IPS-20b (cell line): Measurements from ENCODE around the gene TRIM44.
"Not testable (repeated sequence)": the region's sequence is repeated elsewhere in the genome, so short reads cannot be mapped to it uniquely, and the experiment has no call there.

Experiments
- H3K27ac ChIP-seq: one replicate; pipeline ENCODE4 v1.5.1; 2013; ENCODE audit warnings: low read length
- H3K27me3 ChIP-seq: 2 replicates; pipeline ENCODE4 v1.6.1; 2013; ENCODE audit warnings: mild to moderate bottlenecking, low read length, inconsistent platforms; ENCODE audit not compliant: insufficient read depth
- H3K36me3 ChIP-seq: 2 replicates; pipeline ENCODE4 v1.6.1; 2013; ENCODE audit warnings: low read depth, mild to moderate bottlenecking, inconsistent platforms, low read length, moderate library complexity; ENCODE audit not compliant: insufficient read depth
- H3K4me1 ChIP-seq: 2 replicates; pipeline ENCODE4 v1.6.1; 2013; ENCODE audit warnings: mild to moderate bottlenecking, control low read depth, inconsistent platforms, low read length, moderate library complexity; ENCODE audit not compliant: insufficient read depth
- H3K4me3 ChIP-seq: 2 replicates; pipeline ENCODE4 v1.5.1; 2013; ENCODE audit warnings: mild to moderate bottlenecking, low read length, inconsistent platforms
- H3K9ac ChIP-seq: 2 replicates; pipeline ENCODE4 v1.6.1; 2013; ENCODE audit warnings: low read depth, mild to moderate bottlenecking, inconsistent platforms, low read length, moderate library complexity
- H3K9me3 ChIP-seq: 2 replicates; pipeline ENCODE4 v1.6.1; 2013; ENCODE audit warnings: mild to moderate bottlenecking, low read depth, low read length, inconsistent platforms; ENCODE audit not compliant: insufficient read depth

The TRIM44 gene

DNA sequence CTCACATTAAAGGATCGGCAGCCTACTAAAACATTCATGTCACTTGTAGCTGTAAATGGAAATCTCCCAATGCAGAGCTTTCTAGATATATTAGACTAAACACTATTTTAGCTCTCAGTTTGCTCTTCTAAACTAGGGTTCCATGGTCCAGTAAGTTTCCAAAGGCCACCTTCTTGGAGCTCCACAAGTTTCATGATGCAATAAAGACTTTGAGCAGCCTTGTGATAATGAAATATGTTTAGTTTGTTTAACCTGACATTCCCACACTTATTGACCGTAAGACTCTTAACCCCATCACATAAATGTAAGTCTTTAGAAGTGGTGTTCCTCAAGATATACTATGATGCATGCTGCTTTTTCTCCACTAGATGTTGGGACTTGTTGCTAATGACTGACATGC, 87.7 kb downstream of the TRIM44 start:
- Histone ChIP-seq H3K27ac (no peak overlapping the region), H3K27me3 (no peaks in the 10 kb centered on the region), H3K9ac (no peak overlapping the region), H3K4me3 (no peak overlapping the region), H3K4me1 (peaks cover 16% of the 10 kb centered on the region), H3K36me3 (no peaks in the 10 kb centered on the region), H3K9me3 (no peaks in the 10 kb centered on the region)

DNA sequence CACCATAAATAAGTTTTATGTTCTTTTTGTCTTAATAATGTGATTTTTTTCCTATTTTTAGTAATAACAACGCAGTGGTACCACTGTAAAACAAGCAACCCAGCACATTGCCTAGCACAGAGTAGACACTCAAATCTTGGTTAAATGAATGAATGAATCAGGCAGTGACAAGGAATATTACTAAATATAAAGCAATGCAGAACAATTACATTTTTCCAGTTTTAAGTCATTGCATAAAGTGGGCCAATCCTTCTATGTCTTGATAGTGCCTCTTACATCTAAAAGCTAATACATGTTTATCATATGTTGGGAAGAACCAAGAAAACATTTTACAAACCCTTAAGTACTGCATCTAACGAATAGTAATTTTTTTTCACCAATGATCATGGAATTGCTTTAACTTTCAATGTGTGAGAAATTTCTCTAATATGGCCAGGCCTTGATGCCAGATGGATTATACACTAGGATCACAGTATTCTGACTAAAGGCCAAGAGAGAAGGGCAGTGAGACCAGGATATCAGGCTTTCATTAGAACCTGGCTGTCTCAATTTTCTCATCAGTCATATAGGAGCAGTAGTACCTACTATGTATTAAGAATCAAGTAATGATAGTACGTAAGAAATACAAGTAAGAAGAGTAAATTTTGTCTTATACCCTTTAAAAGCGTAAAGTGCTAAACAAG, 88.5 kb downstream of the TRIM44 start:
- no peaks in the 10 kb centered on the region for H3K36me3 ChIP-seq
- H3K4me1 ChIP-seq = peaks cover 15% of the 10 kb centered on the region
- H3K9ac ChIP-seq = no peak overlapping the region
- H3K4me3 ChIP-seq = no peak overlapping the region
- H3K27ac ChIP-seq = no peak overlapping the region
- no peaks in the 10 kb centered on the region for H3K9me3 ChIP-seq
- H3K27me3 ChIP-seq = no peaks in the 10 kb centered on the region

DNA sequence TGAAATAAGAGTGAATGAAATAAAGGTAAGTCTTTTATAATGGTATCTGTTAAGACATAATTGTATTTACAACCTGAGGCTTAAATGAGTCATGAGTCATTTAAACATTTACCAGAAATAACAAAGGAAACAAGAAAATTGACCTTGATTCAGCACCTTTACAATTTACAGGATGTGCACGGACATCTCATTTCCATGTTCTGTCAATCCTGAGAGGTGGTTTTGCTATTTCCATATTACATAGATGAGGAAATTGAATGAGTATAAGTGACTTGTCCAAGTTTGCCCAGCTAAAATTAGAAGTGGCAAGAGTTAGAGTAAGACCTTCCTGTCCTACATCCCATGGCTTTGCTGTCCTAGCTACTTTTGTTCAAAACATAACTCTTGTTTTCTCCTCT, 89.1 kb downstream of the TRIM44 start:
- Histone ChIP-seq H3K4me1 (peaks cover 14% of the 10 kb centered on the region), H3K27ac (no peak overlapping the region), H3K9me3 (no peaks in the 10 kb centered on the region), H3K27me3 (no peaks in the 10 kb centered on the region), H3K4me3 (no peak overlapping the region), H3K9ac (no peak overlapping the region), H3K36me3 (no peaks in the 10 kb centered on the region)

DNA sequence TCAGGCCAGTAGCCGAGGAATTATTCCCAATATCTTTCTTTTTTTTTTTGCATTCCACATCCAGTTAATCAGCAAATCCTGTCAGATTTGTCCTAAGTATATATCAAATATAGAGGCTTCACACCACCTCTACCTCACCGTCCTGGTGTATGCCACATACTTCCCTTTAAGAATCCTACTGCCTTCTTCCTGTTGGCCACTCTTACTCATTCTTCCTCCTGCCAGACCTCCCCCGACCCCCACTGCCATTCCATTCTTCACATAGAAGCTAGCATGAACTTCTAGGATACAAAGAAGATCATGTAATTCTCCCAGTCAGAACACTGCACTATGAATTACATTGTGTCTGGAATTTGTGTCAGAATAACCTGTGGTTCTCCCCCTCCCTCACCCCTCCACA, 89.5 kb downstream of the TRIM44 start:
- H3K36me3 ChIP-seq = no peaks in the 10 kb centered on the region
- no peak overlapping the region for H3K27ac ChIP-seq
- no peaks in the 10 kb centered on the region for H3K27me3 ChIP-seq
- no peaks in the 10 kb centered on the region for H3K9me3 ChIP-seq
- H3K9ac ChIP-seq = no peak overlapping the region
- peaks cover 14% of the 10 kb centered on the region for H3K4me1 ChIP-seq
- no peak overlapping the region for H3K4me3 ChIP-seq

DNA sequence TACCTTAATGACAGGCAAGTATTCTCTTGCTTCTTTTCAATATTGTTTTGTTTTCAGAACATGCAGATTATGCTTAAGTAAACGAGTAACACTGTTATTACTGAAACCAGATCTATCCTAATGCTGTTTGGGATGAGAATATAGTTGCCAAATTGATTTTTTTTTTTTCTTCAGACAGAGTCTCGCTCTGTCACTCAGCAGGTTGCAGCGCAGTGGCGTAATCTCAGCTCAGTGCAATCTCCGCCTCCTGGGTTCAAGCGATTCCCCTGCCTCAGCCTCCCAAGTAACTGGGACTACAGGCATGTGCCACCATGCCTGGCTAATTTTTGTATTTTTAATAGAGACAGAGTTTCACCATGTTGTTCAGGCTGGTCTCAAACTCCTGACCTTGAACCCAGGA, 91.0 kb downstream of the TRIM44 start:
- H3K27ac ChIP-seq, H3K27me3 ChIP-seq, H3K9ac ChIP-seq, H3K9me3 ChIP-seq, H3K4me3 ChIP-seq, H3K36me3 ChIP-seq: not testable (repeated sequence)
- H3K4me1 ChIP-seq = peaks cover 14% of the 10 kb centered on the region

DNA sequence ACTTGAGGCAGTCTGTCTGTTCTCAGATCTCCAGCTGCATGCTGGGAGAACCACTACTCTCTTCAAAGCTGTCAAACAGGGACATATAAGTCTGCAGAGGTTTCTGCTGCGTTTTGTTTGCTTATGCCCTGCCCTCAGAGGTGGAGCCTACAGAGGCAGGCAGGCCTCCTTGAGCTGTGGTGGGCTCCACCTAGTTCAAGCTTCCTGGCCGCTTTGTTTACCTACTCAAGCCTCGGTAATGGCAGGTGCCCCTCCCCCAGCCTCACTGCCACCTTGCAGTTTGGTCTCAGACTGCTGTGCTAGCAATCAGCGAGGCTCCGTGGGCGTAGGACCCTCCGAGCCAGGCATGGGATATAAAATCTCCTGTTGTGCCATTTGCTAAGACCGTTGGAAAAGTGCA, 97.4 kb downstream of the TRIM44 start:
- H3K4me3 ChIP-seq, H3K27me3 ChIP-seq, H3K27ac ChIP-seq, H3K9ac ChIP-seq, H3K36me3 ChIP-seq, H3K9me3 ChIP-seq, H3K4me1 ChIP-seq: not testable (repeated sequence)

DNA sequence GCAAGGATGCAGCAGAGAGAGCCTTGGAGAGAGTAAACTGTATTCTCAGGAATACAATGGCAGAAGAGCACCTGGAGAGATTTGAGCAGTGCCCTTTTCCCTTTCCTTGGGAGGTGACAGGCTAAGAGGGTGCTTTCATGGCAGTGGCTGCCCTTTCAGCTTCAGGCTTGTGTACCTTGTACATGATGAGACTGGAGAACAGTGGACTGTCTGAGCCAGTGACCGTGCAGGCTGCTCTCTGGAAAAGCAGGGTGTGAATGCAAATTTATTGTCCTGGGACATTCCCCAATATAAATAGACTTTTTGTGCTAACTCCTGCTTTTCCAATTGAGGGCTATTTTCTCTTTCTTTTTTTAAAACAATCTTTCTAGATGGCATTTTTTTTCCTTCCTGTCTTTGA, 99.3 kb downstream of the TRIM44 start:
- Histone ChIP-seq H3K36me3 (no peaks in the 10 kb centered on the region), H3K9me3 (no peaks in the 10 kb centered on the region), H3K4me1 (no peaks in the 10 kb centered on the region), H3K9ac (no peak overlapping the region), H3K4me3 (no peak overlapping the region), H3K27me3 (no peaks in the 10 kb centered on the region), H3K27ac (no peak overlapping the region)

DNA sequence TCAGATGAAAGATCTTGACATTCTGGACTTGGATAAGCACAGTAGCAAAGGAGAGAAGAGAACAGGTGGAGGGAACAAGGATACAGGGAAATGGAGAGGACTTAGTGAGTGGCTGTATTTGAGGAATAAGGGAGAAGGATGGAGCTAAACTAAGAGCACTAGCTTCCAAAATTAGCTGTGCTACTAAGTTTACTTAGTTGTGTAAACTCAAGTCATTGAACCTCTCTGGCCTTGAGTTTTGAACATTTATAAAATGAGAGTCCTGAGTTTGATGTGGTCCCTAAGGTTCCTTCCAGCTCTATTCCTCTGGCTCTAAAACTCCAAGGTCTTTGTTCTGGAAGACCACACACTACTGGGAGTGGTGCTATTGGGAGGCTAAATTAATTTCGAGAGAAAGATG, 100.7 kb downstream of the TRIM44 start:
- H3K4me3 ChIP-seq = no peak overlapping the region
- no peaks in the 10 kb centered on the region for H3K27me3 ChIP-seq
- H3K27ac ChIP-seq = no peak overlapping the region
- no peak overlapping the region for H3K9ac ChIP-seq
- H3K9me3 ChIP-seq = no peaks in the 10 kb centered on the region
- H3K36me3 ChIP-seq = no peaks in the 10 kb centered on the region
- no peaks in the 10 kb centered on the region for H3K4me1 ChIP-seq

DNA sequence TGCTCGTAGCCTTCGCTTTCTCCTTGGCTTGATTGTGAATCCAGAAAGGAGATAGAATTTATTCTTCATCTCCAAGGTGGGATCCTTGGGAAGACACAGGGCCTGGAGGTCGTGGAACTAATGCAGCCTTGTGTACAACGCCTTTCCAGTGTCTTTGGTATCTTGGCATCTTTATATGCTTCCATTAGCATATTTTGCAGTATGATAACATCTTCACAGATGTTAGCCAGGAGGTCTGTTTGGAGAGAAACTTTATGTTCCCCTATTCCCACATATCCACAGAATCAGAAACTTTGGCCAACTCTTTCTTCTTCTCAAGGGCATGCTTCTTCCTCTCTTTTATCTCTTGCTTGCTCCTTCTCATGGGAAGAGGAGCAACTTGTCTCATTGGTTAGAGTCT, 101.2 kb downstream of the TRIM44 start:
- Histone ChIP-seq H3K9me3 (no peaks in the 10 kb centered on the region), H3K27me3 (no peaks in the 10 kb centered on the region), H3K27ac (no peak overlapping the region), H3K4me3 (no peak overlapping the region), H3K4me1 (no peaks in the 10 kb centered on the region), H3K36me3 (no peaks in the 10 kb centered on the region), H3K9ac (no peak overlapping the region)

DNA sequence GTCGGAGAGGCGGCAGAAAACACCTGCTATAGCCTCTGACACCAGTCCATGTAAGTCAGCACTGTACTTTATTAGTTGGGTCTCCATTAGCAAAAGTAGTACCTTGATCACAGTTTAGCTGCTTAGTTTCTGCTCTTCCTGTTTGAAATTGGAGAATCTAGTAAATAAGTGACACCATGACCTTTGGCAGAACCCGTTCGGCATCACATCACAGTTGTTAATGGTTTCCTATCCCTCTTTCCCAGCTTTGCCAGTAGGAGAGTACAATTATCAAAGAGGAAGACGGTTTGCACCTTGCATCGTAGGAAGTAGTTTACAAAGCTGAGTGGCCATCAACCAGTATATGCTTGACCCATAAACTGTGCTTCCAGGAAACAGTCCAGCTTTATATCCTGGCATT, 101.8 kb downstream of the TRIM44 start:
- no peaks in the 10 kb centered on the region for H3K4me1 ChIP-seq
- no peak overlapping the region for H3K4me3 ChIP-seq
- no peaks in the 10 kb centered on the region for H3K36me3 ChIP-seq
- H3K27ac ChIP-seq = no peak overlapping the region
- H3K27me3 ChIP-seq = no peaks in the 10 kb centered on the region
- H3K9ac ChIP-seq = no peak overlapping the region
- H3K9me3 ChIP-seq = no peaks in the 10 kb centered on the region

DNA sequence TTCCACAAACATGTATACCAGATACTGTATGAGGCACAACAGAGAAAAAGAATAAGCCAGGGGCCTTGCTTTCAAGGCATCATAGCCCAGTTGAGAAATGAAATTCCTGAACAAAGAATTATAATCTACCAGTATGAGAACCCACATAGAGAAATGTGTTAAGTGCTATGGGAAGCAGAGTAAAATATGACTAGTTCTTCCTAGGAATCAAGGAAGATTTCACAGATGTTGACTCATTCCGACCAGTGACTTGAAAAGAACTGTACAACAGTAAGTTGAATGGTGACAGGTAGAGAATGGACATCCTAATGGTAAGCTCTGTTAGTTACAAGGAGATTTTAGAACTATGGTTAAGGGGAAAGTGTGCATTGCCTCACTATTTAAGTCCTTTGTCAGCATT, 102.6 kb downstream of the TRIM44 start:
- Histone ChIP-seq H3K27me3 (no peaks in the 10 kb centered on the region), H3K4me3 (no peak overlapping the region), H3K36me3 (no peaks in the 10 kb centered on the region), H3K4me1 (no peaks in the 10 kb centered on the region), H3K27ac (no peak overlapping the region), H3K9ac (no peak overlapping the region), H3K9me3 (no peaks in the 10 kb centered on the region)

DNA sequence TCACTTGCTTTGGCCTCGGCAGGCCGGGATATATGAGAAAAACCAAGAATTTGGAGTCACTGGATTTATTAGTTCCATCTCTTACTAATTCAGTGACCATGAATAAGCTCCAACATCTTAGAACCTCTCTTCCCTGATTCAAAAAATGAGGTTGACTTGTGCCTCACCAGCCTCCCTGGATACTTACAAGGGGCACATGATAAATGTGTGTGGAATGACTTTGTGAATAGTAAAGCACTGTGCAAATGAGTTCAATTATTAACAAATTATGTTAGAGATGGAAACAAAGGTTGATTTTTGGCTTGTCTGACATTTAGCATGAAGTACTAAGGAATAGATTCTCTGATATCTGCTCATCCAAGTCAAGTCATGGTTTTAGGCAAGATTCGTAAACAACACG, 104.1 kb downstream of the TRIM44 start:
- no peaks in the 10 kb centered on the region for H3K27me3 ChIP-seq
- H3K9ac ChIP-seq = no peak overlapping the region
- H3K27ac ChIP-seq = no peak overlapping the region
- peaks cover 5% of the 10 kb centered on the region; the same call in 1 of the 2 replicates for H3K9me3 ChIP-seq
- no peaks in the 10 kb centered on the region for H3K4me1 ChIP-seq
- no peaks in the 10 kb centered on the region for H3K36me3 ChIP-seq
- no peak overlapping the region for H3K4me3 ChIP-seq

DNA sequence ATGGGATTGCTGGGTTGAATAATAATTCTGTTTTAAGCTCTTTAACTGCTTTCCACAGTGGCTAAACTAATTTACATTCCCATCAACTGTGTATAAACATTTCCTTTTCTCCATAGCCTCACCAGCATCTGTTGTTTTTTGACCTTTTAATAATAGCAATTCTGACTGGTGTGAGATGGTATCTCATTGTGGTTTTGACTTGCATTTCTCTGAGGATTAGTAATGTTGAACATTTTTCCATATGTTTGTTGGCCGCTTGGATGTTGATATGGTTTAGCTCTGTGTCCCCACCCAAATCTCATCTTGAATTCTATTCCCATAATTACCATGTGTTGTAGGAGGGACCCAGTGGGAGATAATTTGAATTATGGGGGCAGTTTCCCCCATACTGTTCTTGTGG, 107.8 kb downstream of the TRIM44 start:
- not testable (repeated sequence) for H3K4me1 ChIP-seq, H3K9ac ChIP-seq, H3K27me3 ChIP-seq, H3K4me3 ChIP-seq, H3K27ac ChIP-seq, H3K36me3 ChIP-seq
- peaks cover 12% of the 10 kb centered on the region for H3K9me3 ChIP-seq
